HPDE6-E6E7 (cell line): Measurements from ENCODE around the gene DYNLL1.
"Not testable (repeated sequence)": the region's sequence is repeated elsewhere in the genome, so short reads cannot be mapped to it uniquely, and the experiment has no call there.

Experiments used
- DNase-seq: peaks from one replicate; pipeline ENCODE4 v3.0.0; 2011; ENCODE audit warnings: missing footprints; ENCODE audit errors: extremely low spot score

Gene DYNLL1

DNA sequence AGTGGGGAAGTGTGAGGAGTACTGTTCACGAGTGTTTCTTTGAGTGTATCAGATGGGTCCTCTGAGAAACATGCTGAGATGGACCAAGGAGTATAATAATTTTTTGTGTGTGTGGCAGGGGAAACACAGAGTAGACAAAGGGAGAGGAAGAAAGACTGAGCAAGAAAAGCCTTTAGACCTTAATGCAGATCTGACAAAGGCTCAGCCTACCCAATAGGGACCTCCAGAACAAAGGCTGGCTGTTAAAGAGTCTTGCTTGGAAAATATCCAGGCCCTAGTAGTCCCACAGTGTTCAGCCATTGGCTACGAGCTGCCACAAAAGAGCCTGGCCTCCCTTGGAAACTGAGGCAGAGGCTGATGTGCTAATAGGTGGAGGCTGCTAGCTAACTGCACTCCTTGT lies 19.6 kb downstream of the DYNLL1 start:
- no peak for DNase-seq

DNA sequence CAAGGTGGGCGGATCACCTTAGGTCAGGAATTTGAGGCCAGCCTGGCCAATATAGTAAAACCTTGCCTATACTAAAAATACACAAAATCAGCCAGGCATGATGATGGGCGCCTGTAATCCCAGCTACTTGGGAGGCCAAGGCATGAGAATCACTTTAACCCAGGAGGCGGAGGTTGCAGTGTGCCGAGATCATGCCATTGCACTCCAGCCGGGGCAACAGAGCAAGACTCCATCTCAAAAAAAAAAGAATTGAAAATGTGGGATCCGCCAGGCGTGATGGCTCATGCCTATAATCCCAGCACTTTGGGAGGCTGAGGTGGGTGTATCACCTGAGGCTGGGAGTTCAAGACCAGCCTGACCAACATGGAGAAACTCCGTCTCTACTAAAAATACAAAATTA lies 23.4 kb downstream of the DYNLL1 start:
- DNase-seq, result not testable (repeated sequence)

DNA sequence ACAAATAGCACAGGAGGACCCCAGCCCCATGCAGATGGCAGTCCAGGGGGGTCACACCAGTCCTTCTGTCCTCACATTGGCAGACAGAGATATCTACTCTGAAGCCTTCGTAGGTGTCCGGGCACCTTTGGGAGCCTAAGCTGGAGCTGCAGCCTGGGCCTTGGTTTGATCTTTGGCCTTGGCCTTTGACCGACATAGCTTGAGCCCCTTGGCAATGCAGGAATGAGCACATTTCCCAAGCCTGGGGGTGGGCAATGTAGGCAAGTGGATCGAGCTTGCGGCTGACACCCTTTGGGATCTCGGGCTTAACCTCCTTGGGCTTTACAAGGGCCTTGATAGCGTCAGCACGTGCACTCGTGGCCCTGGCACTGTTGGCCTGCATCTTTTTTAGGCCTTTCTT lies 26.7 kb downstream of the DYNLL1 start:
- DNase-seq, result no peak

DNA sequence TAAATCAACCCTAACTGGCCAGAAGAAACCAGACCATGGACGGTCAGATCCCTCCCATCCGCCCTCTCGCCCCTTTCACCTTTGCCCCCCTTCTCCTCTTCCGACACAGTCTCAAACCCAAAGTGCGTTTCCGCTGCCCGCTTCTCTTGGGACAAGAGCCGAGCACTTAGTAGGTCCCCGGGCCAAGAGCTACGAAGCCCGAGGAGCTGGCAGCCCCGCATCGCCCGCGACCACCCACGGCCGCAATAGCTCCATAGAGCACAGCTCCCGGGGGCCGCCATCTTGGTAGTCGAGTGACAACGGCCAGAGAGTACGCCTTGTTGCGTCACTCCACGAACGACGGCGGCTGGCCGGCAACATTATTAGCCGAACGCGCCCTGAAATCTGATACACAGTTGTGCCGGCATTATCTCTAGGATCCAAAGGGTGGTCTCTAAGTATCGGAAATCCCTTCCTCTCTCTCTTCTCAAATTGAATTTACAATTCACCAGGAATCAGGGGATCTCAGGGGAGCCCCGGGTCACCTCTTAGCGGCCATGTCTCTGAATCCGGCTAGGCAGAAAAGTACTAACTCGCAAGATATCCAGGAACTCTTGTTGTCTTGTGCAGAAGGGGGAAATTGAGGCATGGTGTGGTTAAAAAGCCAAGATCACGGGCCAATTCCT lies 33.1 kb downstream of the DYNLL1 start, which contains the start of gene COQ5:
Gene COQ5 (minus strand): TSS at position 298 of the 665 bp plus-strand sequence. CDS start 17 bp downstream, at position 281.
- DNase-seq, result peak; percentile 74

DNA sequence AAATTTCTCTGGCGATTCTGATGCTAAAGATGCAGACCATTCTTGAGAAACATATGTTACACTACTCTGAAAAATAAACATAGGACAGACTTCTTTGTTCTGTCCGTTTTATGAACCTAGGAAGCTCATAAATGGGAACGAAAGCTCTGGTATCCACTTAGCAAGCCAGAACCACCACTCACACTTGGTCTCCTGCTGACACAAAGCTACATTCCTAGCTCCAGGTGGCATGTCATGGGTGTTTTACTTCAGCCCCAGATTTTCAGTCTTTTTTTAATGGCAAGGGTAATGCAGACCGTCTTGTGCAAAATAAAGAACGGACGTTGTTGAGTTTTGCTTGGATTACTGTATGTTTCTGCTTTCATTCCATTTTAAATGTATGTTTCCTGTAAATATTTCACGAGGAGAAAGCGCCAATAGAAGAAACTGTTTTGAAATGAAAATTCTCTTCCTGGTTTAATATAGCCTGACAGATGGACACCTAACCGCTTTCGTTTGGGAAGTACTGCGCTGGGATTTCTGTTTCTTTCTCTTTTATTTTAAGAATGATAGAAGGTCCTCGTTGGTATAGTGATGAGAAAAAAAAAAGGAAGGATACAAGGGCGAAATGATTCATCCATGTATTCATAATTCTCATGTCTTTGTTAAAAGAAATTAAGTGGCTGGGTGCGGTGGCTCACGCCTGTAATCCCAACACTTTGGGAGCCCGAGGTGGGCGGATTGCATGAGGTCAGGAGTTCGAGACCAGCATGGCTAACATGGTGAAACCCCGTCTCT lies 33.9 kb downstream of the DYNLL1 start:
- DNase-seq, result peak; percentile 50

DNA sequence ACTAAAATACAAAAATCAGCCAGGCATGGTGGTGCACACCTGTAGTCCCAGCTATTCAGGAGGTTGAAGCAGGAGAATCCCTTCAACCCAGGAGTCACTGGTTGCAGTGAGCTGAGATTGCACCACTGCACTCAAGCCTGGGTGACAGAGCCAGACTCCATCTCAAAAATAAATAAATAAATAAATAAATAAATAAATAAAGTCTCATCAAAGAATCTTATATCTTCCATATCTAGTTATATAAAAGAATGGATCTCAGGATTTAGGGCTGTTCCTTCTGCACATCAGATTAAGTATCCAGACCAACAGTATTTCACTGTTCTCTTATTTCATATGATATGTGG lies 34.5 kb downstream of the DYNLL1 start:
- DNase-seq, result not testable (repeated sequence)

DNA sequence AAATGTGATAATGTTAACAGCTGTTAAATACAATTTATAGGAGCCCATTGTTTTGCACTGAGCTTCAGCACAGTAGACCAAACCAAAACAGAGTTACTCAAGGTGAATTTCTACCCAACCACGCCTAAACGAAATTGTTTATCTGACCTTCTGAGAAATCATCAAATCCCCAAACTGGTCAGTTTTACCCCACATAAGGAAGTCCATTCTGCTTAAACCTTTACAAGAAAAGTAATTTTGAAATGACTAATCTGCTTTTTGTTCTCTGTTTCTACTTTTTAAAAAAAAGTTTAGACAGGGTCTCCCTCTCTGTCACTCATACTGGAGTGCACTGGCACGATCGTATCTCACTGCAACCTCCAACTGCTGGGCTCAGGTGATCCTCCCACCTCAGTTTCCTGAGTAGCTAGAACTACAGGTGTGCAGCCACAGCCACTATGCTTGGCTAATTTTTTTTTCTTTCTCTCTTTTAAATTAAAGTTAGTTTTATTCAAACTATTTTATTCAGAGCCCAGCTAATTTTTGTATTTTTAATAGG lies 36.9 kb downstream of the DYNLL1 start:
- DNase-seq, result no peak

DNA sequence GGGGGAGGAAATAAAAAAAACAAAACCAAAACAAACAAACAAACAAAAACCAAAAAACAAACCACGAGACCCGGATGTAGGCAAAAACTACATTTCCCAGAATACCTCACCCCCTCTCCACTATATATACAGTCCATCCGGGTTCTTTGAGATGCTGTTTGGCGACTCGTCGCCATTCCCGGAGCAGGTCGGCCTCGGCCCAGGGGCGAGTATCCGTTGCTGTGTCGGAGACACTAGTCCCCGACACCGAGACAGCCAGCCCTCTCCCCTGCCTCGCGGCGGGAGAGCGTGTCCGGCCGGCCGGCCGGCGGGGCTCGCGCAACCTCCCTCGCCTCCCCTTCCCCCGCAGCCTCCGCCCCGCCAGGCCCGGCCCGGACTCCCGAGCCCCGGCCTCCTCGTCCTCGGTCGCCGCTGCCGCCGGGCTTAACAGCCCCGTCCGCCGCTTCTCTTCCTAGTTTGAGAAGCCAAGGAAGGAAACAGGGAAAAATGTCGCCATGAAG lies 38.3 kb downstream of the DYNLL1 start, which contains the start of gene RNF10:
Gene RNF10 (plus strand): TSS at position 154 of the 500 bp plus-strand sequence. CDS start 456 bp downstream, outside the sequence.
- peak; percentile 79 for DNase-seq

DNA sequence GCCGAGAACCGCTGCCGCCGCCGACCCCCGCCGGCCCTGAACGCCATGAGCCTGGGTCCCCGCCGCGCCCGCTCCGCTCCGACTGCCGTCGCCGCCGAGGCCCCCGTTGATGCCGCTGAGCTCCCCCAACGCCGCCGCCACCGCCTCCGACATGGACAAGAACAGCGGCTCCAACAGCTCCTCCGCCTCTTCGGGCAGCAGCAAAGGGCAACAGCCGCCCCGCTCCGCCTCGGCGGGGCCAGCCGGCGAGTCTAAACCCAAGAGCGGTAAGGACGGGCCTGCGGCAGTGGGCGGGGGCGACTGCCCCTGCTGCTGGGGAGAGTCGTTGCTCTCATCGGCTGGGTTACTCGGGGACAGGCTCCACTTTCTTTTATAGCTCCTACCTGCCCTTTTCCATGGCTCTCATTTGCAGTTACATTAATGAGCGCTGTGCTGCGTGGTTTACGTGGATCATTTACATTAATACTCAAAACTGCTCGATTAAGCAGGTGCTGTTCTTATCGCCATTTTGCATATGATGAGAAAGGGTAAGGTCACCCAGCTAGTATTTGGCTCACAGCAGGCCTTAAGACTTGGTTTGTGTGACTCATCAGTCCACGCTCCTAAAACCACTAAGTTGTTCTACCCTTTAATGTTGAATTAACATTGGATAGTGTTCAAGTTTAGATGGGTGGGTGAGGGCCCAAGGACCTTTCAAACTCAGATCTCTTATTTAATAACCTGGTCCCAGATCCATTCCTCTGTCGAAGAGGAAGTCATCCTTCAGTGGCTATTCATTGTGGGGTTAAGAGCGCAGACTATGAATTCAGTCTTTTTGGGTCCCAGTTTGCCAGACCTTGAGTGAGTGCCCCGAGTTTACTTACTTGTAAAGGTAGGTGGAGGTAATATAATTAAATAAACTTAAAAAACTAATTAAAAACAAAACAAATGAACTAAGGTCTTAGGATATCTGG lies 39.1 kb downstream of the DYNLL1 start:
- peak; percentile 39 for DNase-seq

DNA sequence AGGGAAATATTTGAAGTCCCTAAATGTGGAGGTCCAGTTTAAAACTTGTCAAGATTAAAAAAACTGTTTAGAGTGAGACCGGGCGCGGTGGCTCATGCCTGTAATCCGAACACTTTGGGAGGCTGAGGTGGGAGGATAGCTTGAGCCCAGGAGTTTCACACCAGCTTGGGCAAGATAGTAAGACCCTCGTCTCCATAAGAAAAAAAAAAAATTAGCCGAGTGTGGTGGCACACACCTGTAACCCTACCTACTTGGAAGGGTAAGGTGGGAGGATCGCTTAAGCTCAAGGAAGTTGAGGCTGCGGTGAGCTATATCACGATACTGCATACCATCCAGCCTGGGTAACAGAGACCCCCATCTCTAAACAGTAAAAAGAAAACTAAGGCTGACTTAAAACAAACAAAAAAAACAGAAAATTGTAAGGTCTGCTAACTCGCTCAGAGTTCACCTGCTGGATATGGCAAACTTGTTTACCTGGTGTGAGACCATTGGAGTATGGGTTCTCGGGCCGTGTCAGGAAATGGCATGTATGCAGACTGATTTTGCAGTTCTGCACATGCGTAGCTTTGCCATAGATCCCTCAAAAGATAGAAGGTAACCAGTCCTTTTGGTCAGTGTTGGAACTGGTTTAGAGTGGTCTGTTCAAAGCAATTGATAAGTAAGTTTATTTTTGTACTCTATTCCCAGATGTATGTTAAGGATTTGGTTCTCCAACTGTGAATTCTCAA lies 40.3 kb downstream of the DYNLL1 start:
- DNase-seq, result no peak

DNA sequence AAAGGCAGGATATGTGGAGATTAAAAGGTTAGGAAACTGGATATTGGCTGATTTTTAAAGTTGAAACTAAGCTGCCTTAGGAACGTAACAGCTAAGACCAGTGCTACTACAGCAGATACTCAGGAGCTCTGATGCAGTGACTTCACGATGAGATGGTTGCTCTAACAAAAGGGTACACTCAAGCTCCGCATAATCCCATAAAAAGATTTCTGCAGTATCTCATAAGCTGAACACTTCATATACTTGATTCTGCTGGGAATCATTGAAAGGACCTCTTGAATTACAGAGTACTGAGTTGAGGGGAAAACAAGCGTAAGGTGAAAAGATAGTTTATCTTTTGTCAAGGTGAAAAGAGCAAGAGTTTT lies 41.9 kb downstream of the DYNLL1 start:
- no peak for DNase-seq

DNA sequence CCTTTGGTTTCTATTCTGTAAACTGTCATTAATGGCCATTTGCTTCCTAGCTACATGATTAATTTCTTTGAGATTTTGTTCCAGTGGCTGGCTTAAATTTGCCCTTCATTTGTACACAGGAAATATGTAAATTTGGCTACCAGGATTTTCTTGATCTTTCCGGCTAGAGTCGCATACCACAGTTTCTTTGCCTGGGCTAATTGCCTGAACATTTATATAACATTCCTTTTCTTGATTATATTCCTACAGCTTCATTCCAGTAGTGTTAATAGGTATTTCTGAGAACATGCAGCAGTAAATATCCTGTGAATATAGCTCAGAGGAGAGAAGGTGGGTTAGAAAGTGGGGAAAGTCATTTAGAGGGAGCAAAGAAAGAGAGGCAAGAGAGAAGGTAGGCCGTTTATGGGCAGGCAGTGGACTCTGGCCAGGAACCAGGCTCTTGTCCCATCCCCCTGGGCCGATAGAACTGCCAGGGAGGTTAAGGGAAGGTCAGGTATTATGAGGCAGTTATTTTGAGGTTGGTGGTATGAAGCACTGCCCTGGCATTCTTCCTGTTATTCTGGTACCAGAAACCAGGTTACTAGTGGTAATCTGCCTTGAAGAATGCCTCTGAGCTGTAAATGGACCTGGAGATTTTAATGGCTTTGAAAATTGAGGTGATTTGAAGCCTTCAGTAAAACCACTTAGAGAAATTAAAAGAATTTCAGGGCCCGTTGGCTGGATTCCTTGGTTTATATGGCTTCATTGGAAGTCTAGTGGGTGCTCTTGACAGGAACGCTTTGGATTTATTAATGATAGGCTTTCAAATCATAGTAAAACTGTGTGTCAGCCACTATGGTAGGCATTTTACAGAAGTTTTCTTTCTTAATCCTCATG lies 42.6 kb downstream of the DYNLL1 start:
- peak; percentile 41 for DNase-seq

DNA sequence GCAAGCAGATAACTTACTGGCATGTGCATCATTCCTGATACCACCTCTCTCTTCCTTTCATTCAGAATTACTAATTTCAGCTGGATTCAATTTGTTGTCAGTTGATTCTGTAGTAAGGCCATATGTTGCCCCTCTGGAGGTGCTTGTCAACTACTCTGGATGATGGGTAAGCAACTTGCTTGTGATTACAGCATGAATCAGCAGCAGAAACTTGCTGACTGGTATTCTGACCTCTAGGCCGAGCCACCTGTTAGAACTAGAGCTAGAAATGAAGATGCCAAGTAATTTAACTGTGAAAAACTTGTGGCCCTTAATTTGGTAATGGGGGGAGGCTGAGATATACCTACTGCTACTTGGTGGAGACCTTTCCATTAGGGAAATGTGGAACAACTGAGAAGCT lies 43.4 kb downstream of the DYNLL1 start:
- no peak for DNase-seq

DNA sequence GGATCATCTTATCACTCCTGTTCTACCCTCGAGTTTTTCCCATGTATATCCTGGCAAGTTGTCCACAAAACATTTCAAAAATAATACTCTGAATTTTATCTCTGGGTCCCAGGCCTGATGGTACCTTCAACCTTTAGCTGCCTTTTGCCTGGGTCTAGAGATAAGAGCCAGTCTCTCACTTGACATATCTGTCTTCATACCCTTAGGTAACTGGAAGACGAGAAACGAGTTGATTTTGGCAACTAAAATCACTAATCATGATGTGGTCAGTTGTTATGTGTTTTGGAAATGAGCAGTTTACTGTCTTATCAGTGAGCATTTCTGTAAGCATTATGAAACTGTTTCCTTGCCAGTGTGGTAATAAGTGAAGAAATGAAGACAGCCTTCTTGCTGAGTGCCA lies 44.5 kb downstream of the DYNLL1 start:
- DNase-seq, result no peak

DNA sequence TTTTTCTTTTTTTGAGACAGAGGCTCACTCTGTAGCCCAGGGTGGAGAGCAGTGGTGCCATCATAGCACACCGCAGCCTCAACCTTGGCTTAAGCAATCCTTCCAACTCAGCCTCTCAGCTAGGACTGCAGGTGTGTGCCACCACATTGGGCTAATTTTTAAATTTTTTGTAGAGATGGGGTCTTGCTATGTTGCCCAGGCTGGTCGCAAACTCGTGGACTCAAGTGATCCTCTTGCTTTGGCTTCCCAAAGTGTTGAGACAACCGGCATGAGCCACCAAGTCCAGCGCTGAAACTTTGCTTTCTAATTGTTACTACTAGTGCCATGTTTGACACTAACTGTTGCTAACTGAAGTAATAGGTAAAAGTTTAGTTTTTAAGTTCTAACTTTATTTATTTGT lies 46.3 kb downstream of the DYNLL1 start:
- DNase-seq, result no peak

DNA sequence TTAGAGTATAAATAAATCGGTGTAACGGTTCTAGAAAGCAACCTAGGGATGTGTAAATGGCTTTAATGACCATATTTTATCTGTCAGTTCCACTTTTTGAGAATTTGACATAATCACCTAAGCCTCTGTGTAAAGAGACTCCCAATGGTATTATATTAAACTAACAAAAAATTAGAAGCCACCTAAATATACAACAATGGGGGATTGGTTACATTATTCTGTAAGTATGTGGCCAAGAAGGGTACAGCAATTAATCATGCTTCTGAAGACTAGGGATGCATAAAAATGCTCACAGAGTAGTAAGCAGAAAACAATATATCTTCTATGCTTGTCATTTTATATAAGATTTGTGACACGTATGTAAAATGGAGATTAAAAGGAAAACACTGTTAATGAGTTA lies 48.8 kb downstream of the DYNLL1 start:
- DNase-seq, result no peak

DNA sequence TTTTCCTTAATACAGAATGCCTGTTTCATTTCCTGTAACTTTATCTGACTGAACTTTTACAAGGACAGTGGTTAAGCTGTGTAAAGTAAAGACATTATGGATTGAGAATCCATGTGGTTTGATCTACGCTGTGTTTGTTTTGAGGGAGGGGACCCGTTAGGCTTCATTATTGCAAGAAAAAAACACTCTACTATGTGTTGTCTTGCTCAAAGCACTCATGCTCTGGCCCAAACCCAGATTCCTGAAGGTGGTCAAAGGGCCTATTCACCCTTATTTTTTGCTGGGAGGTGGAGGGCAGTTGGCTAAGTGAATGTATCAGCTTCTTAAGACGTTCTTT lies 50.1 kb downstream of the DYNLL1 start:
- no peak for DNase-seq
